Thyroid gland (tissue), 4 donors: ENCODE data around the gene DIO3.

ENCODE experiments used
- CTCF ChIP-seq, 6 experiments: fragments of 200-600 bp in 3 of 6; fragments of 450-650 bp in 3 of 6; sonication (generic) in 3 of 6; IDR thresholded peaks; one replicate each; pipeline ENCODE4 v1.5.1; 2016 to 2019; ENCODE audit warnings: antibody characterized with exemption in 6 of 6, mild to moderate bottlenecking in 2 of 6, inconsistent platforms in 1 of 6, moderate library complexity in 1 of 6
- POLR2A ChIP-seq, 2 donors: fragments of 450-650 bp; IDR thresholded peaks; one replicate each; pipeline ENCODE4 v1.6.1; 2017; ENCODE audit warnings: antibody characterized with exemption in 2 of 2, mild to moderate bottlenecking in 2 of 2, moderate library complexity in 1 of 2

GRCh38 chr14:101603096-101603495, 41.8 kb downstream of the DIO3 start:
- TF ChIP-seq CTCF (IDR thresholded peaks at IDR 0.05) = no peak
- TF ChIP-seq POLR2A (IDR thresholded peaks at IDR 0.05) = no peak
